Neural cell (in vitro differentiated cells): ENCODE results near the gene FAM53B. TPM values are rescaled to one million over a fixed set of nuclear protein-coding genes. Genes with fewer than 3 reads are reported as not detected.

Experiments used
- H2AFZ ChIP-seq: fragments of 200-600, 300-800 bp; sonication (generic), shearing (Covaris generic); 2 replicates; pipeline ENCODE4 v1.6.0; 2014; ENCODE audit warnings: low read depth, mild to moderate bottlenecking, antibody characterized with exemption, low read length, moderate library complexity
- H3F3A ChIP-seq: fragments of 200-600 bp; shearing (Covaris generic); 2 replicates; pipeline ENCODE4 v1.6.1; 2016; ENCODE audit warnings: mild to moderate bottlenecking, moderate library complexity, mixed read lengths, antibody characterized with exemption, low read length; ENCODE audit not compliant: insufficient read depth, poor library complexity, severe bottlenecking
- H3K27ac ChIP-seq: fragments of 200-600, 300-800 bp; sonication (generic), shearing (Covaris generic); 2 replicates; pipeline ENCODE4 v1.5.1; 2014; ENCODE audit warnings: mild to moderate bottlenecking, low read length, moderate library complexity
- H3K27me3 ChIP-seq: fragments of 300-800, 200-600 bp; sonication (generic), shearing (Covaris generic); 2 replicates; pipeline ENCODE4 v1.6.0; 2014; ENCODE audit warnings: mild to moderate bottlenecking, low read depth, low read length, moderate library complexity; ENCODE audit not compliant: insufficient read depth
- H3K36me3 ChIP-seq: fragments of 300-800, 200-600 bp; sonication (generic), shearing (Covaris generic); 2 replicates; pipeline ENCODE4 v1.5.1; 2014; ENCODE audit warnings: mild to moderate bottlenecking, antibody characterized with exemption, low read length, moderate library complexity; ENCODE audit not compliant: insufficient read depth
- H3K4me2 ChIP-seq: fragments of 300-800, 200-600 bp; sonication (generic), shearing (Covaris generic); 2 replicates; pipeline ENCODE4 v1.6.0; 2014; ENCODE audit warnings: mild to moderate bottlenecking, low read length
- H3K4me3 ChIP-seq: fragments of 300-800, 200-600 bp; sonication (generic), shearing (Covaris generic); 2 replicates; pipeline ENCODE4 v1.5.1; 2014; ENCODE audit warnings: mild to moderate bottlenecking, low read length, moderate library complexity
- H3K79me2 ChIP-seq: fragments of 200-600 bp; shearing (Covaris generic); replicated peaks from 2 replicates; pipeline ENCODE4 v1.6.0; 2014; ENCODE audit warnings: mild to moderate bottlenecking, low read length, moderate library complexity; ENCODE audit not compliant: insufficient read depth
- H3K9ac ChIP-seq: fragments of 300-800, 200-600 bp; sonication (generic), shearing (Covaris generic); 2 replicates; pipeline ENCODE4 v1.6.1; 2016; ENCODE audit warnings: mild to moderate bottlenecking, low read length, mixed read lengths
- H3K9me2 ChIP-seq: fragments of 200-600 bp; shearing (Covaris generic); 2 replicates; pipeline ENCODE4 v1.6.1; 2016; ENCODE audit warnings: mild to moderate bottlenecking, low read length, mixed read lengths; ENCODE audit not compliant: insufficient read depth
- H3K9me3 ChIP-seq: fragments of 200-600, 300-800 bp; sonication (generic), shearing (Covaris generic); 2 replicates; pipeline ENCODE4 v1.6.1; 2016; ENCODE audit warnings: mild to moderate bottlenecking, mixed run types, low read length, moderate library complexity, mixed read lengths
- H4K20me1 ChIP-seq: fragments of 200-600 bp; shearing (Covaris generic); 2 replicates; pipeline ENCODE4 v1.6.1; 2016; ENCODE audit warnings: mild to moderate bottlenecking, mixed run types; ENCODE audit not compliant: insufficient read depth
- CTCF ChIP-seq: fragments of 450-650 bp; IDR thresholded peaks from 2 replicates; pipeline ENCODE4 v1.5.1; 2014; ENCODE audit warnings: antibody characterized with exemption, mild to moderate bottlenecking, moderate library complexity; ENCODE audit not compliant: poor library complexity, severe bottlenecking
- EP300 ChIP-seq: fragments of 450-650 bp; conservative IDR thresholded peaks from 2 replicates; pipeline ENCODE4 v1.6.1; 2014; ENCODE audit warnings: antibody characterized with exemption, mild to moderate bottlenecking, moderate library complexity; ENCODE audit not compliant: poor library complexity, severe bottlenecking
- EZH2 ChIP-seq: fragments of 200-600, 300-800 bp; shearing (Covaris generic), sonication (generic); IDR thresholded peaks from 2 replicates; pipeline ENCODE4 v1.6.1; 2014; ENCODE audit warnings: antibody characterized with exemption, low read length, borderline replicate concordance, mild to moderate bottlenecking; ENCODE audit not compliant: insufficient read depth, poor library complexity, severe bottlenecking
- MXI1 ChIP-seq: fragments of 450-650 bp; conservative IDR thresholded peaks from 2 replicates; pipeline ENCODE4 v1.6.1; 2014; ENCODE audit warnings: antibody characterized with exemption, mild to moderate bottlenecking; ENCODE audit not compliant: poor library complexity, severe bottlenecking
- POLR2AphosphoS5 ChIP-seq: IDR thresholded peaks from 2 replicates; pipeline ENCODE4 v1.6.1; 2012
- RAD21 ChIP-seq: fragments of 450-650 bp; conservative IDR thresholded peaks from 2 replicates; pipeline ENCODE4 v1.6.1; 2014; ENCODE audit warnings: antibody characterized with exemption, mild to moderate bottlenecking, moderate library complexity
- REST ChIP-seq: IDR thresholded peaks from 2 replicates; pipeline ENCODE4 v1.6.1; 2012; ENCODE audit warnings: borderline replicate concordance
- SMC3 ChIP-seq: fragments of 450-650 bp; conservative IDR thresholded peaks from 2 replicates; pipeline ENCODE4 v1.6.1; 2014; ENCODE audit warnings: antibody characterized with exemption, mild to moderate bottlenecking, moderate library complexity; ENCODE audit not compliant: poor library complexity
- TAF1 ChIP-seq: IDR thresholded peaks from 2 replicates; pipeline ENCODE4 v1.6.1; 2012; ENCODE audit warnings: low read depth
- polyA plus RNA-seq: library from polyadenylated mRNA; depleted of rRNA; stranded (reverse); fragments of >200 nt; gene quantifications from 2 replicates; pipeline ENCODE4 v1.2.3, GENCODE V29; 2014

FAM53B gene
- polyA plus RNA-seq, 1 donor from 2014 or later = 21.8 TPM

GRCh38 chr10:124666494-124666893 lies 77.7 kb downstream of the FAM53B start:
- Histone ChIP-seq H3K27me3 (no peaks in the 10 kb centered on the region), H3K79me2 (no peaks in the 10 kb centered on the region), H3K9ac (no peak overlapping the region), H3K4me2 (no peak overlapping the region), H3K36me3 (no peaks in the 10 kb centered on the region), H3K9me2 (no peaks in the 10 kb centered on the region), H3K4me3 (no peak overlapping the region), H3K27ac (no peak overlapping the region), H2AFZ (no peak overlapping the region), H4K20me1 (peaks cover 3% of the 10 kb centered on the region), H3K9me3 (no peaks in the 10 kb centered on the region), H3F3A (no peaks in the 10 kb centered on the region)
- TF ChIP-seq MXI1 = no peak
- no peak for TF ChIP-seq TAF1
- TF ChIP-seq EZH2 = no peak
- no peak for TF ChIP-seq CTCF
- TF ChIP-seq RAD21 = no peak
- no peak for TF ChIP-seq EP300
- TF ChIP-seq REST = no peak
- no peak for TF ChIP-seq POLR2AphosphoS5
- TF ChIP-seq SMC3 = no peak

GRCh38 chr10:124665980-124666379 lies 78.2 kb downstream of the FAM53B start:
- Histone ChIP-seq H4K20me1 (no peaks in the 10 kb centered on the region), H3K9ac (no peak overlapping the region), H3F3A (no peaks in the 10 kb centered on the region), H3K4me3 (no peak overlapping the region), H3K27me3 (no peaks in the 10 kb centered on the region), H3K27ac (no peak overlapping the region), H2AFZ (no peak overlapping the region), H3K4me2 (no peak overlapping the region), H3K9me2 (no peaks in the 10 kb centered on the region), H3K9me3 (no peaks in the 10 kb centered on the region), H3K36me3 (no peaks in the 10 kb centered on the region), H3K79me2 (no peaks in the 10 kb centered on the region)
- no peak for TF ChIP-seq MXI1

- no peaks in the 10 kb centered on the region for H3K79me2 ChIP-seq
- H4K20me1 ChIP-seq = no peaks in the 10 kb centered on the region
- H3K9me3 ChIP-seq = no peaks in the 10 kb centered on the region
- H3F3A ChIP-seq = no peaks in the 10 kb centered on the region
- H3K9ac ChIP-seq = no peak overlapping the region
- no peak overlapping the region for H3K27ac ChIP-seq
- H3K36me3 ChIP-seq = peaks cover 2% of the 10 kb centered on the region
- TF ChIP-seq TAF1 (no peak), SMC3 (no peak), EZH2 (no peak), REST (no peak), MXI1 (no peak), CTCF (no peak), RAD21 (no peak), POLR2AphosphoS5 (no peak), EP300 (no peak)
- H3K4me2 ChIP-seq = no peak overlapping the region
- H3K4me3 ChIP-seq = no peak overlapping the region
- H3K9me2 ChIP-seq = no peaks in the 10 kb centered on the region
- H3K27me3 ChIP-seq = no peaks in the 10 kb centered on the region
- no peak overlapping the region for H2AFZ ChIP-seq
These were observed 78.6 kb downstream of the FAM53B start for GRCh38 chr10:124665558-124665957.
